ENCODE data around the gene ORC6. TPM values are rescaled to one million over a fixed set of nuclear protein-coding genes. Genes with fewer than 3 reads are reported as not detected.

Gene ORC6
- total and polyA plus RNA-seq, 10 of the 15 experiments (the other 5 are each of a cell fraction or from before 2014, with no cell fraction given): 25.7 to 88.5 (median 49.1) TPM

DNA sequence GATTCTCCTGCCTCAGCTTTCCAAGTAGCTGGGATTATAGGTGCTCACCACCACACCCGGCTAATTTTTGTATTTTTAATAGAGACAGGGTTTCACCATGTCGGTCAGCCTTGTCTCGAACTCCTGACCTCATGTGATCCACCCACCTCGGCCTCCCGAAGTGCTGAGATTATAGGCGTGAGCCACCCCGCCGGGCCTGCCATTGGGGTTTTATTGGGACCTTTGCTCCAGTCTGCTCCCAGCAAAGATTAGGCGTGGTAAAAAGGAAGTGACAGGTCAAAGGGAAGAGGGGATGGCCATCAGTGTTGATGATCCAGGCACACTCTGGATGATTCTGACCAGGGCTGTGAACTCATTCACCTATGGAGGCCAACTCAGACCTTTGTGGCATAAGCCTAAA is 38.2 kb downstream of the ORC6 start:
- Histone ChIP-seq H3K4me1 (ENCODE audit: control insufficient read depth, insufficient read depth, low read length) (no peaks in the 10 kb centered on the region), H3K79me2 (ENCODE audit: control insufficient read depth, insufficient read depth, low read length) (no peaks in the 10 kb centered on the region), H3K27ac (ENCODE audit: control insufficient read depth, insufficient read depth) (no peak overlapping the region), H4K20me1 (ENCODE audit: control insufficient read depth, insufficient read depth) (no peaks in the 10 kb centered on the region), H3K9me3 (replicated peaks; ENCODE audit: control insufficient read depth, insufficient read depth, low read length) (peaks cover 2% of the 10 kb centered on the region; the same call in 1 of the 3 replicates), H3K4me2 (ENCODE audit: control insufficient read depth, insufficient read depth) (no peak overlapping the region), H2AFZ (ENCODE audit: control insufficient read depth, low read depth, low read length) (no peak overlapping the region), H3K4me3 (no peak overlapping the region), H3K36me3 (ENCODE audit: control insufficient read depth in 2 of 2, insufficient read depth in 2 of 2, low read length in 1 of 2) (no peaks in the 10 kb centered on the region; a peak in 1 of 4 replicates), H3K27me3 (replicated peaks in 1 of 2; ENCODE audit: control insufficient read depth in 2 of 2, insufficient read depth in 2 of 2, low read length in 1 of 2) (no peaks in the 10 kb centered on the region), H3K9ac (ENCODE audit: control insufficient read depth, insufficient read depth, low read length) (no peak overlapping the region)
- in situ Hi-C loops (cut with MboI) (no loop called here), intact Hi-C loops (cut with micrococcal nuclease; ENCODE audit: unreplicated experiment) (no loop called here)
- no peak for DNase-seq (ENCODE audit: low read depth, low spot score)
- RAD21 ChIA-PET (ENCODE audit: unreplicated experiment): no interaction called here
- POLR2A ChIA-PET: no interaction called here
- CTCF ChIA-PET: no interaction called here
- BruUV-seq (replicated peaks): no TSS peak
- SMC1A ChIA-PET (ENCODE audit: uncharacterized antibody, unreplicated experiment): interaction anchor here (0.9 kb wide), 1 partner anchor 16 kb away, joined by 3 read pairs; no protein-coding TSS in a partner anchor
- FAIRE-seq: no peak
- TF ChIP-seq, protein P1, sequence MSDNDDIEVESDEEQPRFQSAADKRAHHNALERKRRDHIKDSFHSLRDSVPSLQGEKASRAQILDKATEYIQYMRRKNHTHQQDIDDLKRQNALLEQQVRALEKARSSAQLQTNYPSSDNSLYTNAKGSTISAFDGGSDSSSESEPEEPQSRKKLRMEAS (IDR thresholded peaks at IDR 0.05; ENCODE audit: low read depth, low read length): no peak
- TF ChIP-seq SPI1 (IDR thresholded peaks at IDR 0.05; ENCODE audit: borderline replicate concordance, insufficient read depth, low read depth, low read length) (no peak), RELA (IDR thresholded peaks at IDR 0.05; ENCODE audit: borderline replicate concordance, partially characterized antibody) (no peak), LARP7 (IDR thresholded peaks at IDR 0.05) (no peak), RUNX3 (IDR thresholded peaks at IDR 0.05; ENCODE audit: low read length) (no peak), FOXM1 (IDR thresholded peaks at IDR 0.05; ENCODE audit: low read depth, low read length) (no peak), WRNIP1 (IDR thresholded peaks at IDR 0.05; ENCODE audit: borderline replicate concordance, low read depth, low read length) (no peak), HDAC6 (IDR thresholded peaks at IDR 0.05; ENCODE audit: unreplicated experiment) (no peak), TBL1XR1 (IDR thresholded peaks at IDR 0.05; ENCODE audit: low read depth, low read length) (no peak), CHD2 (IDR thresholded peaks at IDR 0.05; ENCODE audit: borderline replicate concordance, low read depth, low read length) (no peak), SIX5 (IDR thresholded peaks at IDR 0.05; ENCODE audit: low read depth, low read length, severe bottlenecking) (no peak), ZNF207 (IDR thresholded peaks at IDR 0.05; ENCODE audit: borderline replicate concordance) (no peak), YBX1 (IDR thresholded peaks at IDR 0.05) (no peak), MTA3 (IDR thresholded peaks at IDR 0.05; ENCODE audit: borderline replicate concordance, low read length) (no peak)
- TF ChIP-seq, protein P2, sequence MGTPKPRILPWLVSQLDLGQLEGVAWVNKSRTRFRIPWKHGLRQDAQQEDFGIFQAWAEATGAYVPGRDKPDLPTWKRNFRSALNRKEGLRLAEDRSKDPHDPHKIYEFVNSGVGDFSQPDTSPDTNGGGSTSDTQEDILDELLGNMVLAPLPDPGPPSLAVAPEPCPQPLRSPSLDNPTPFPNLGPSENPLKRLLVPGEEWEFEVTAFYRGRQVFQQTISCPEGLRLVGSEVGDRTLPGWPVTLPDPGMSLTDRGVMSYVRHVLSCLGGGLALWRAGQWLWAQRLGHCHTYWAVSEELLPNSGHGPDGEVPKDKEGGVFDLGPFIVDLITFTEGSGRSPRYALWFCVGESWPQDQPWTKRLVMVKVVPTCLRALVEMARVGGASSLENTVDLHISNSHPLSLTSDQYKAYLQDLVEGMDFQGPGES (IDR thresholded peaks at IDR 0.05): no peak
- TF ChIP-seq, protein P3, sequence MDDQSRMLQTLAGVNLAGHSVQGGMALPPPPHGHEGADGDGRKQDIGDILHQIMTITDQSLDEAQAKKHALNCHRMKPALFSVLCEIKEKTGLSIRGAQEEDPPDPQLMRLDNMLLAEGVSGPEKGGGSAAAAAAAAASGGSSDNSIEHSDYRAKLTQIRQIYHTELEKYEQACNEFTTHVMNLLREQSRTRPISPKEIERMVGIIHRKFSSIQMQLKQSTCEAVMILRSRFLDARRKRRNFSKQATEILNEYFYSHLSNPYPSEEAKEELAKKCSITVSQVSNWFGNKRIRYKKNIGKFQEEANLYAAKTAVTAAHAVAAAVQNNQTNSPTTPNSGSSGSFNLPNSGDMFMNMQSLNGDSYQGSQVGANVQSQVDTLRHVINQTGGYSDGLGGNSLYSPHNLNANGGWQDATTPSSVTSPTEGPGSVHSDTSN (IDR thresholded peaks at IDR 0.05; ENCODE audit: insufficient replicate concordance, low read depth, low read length): no peak
- TF ChIP-seq, protein P4, sequence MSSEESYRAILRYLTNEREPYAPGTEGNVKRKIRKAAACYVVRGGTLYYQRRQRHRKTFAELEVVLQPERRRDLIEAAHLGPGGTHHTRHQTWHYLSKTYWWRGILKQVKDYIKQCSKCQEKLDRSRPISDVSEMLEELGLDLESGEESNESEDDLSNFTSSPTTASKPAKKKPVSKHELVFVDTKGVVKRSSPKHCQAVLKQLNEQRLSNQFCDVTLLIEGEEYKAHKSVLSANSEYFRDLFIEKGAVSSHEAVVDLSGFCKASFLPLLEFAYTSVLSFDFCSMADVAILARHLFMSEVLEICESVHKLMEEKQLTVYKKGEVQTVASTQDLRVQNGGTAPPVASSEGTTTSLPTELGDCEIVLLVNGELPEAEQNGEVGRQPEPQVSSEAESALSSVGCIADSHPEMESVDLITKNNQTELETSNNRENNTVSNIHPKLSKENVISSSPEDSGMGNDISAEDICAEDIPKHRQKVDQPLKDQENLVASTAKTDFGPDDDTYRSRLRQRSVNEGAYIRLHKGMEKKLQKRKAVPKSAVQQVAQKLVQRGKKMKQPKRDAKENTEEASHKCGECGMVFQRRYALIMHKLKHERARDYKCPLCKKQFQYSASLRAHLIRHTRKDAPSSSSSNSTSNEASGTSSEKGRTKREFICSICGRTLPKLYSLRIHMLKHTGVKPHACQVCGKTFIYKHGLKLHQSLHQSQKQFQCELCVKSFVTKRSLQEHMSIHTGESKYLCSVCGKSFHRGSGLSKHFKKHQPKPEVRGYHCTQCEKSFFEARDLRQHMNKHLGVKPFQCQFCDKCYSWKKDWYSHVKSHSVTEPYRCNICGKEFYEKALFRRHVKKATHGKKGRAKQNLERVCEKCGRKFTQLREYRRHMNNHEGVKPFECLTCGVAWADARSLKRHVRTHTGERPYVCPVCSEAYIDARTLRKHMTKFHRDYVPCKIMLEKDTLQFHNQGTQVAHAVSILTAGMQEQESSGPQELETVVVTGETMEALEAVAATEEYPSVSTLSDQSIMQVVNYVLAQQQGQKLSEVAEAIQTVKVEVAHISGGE (CRISPR knock-in tag; IDR thresholded peaks at IDR 0.05): no peak
- WGBS (ENCODE audit: insufficient coverage, insufficient replicate concordance, low lambda C conversion rate, missing lambda C conversion rate): 75% methylated on average over 9 of the region's 9 CpGs
- no peak for ATAC-seq

All from GM12878 (cell line).